Measurements from ENCODE around the gene CACNG5.

Gene CACNG5

GRCh38 chr17:66834919-66835454, at the start of gene CACNG5:
CACNG5 (plus strand) TSS chr17:66835117; CDS start chr17:66877333, 42,216 bp downstream.
- no peak for DNase-seq

- no peak for DNase-seq
Observed at GRCh38 chr17:66786107-66786506, 48.8 kb upstream of the CACNG5 start.

GRCh38 chr17:66787914-66788313, 47.0 kb upstream of the CACNG5 start:
- no peak for DNase-seq

GRCh38 chr17:66789093-66789492, 45.8 kb upstream of the CACNG5 start:
- no peak for DNase-seq

GRCh38 chr17:66789961-66790437, 44.9 kb upstream of the CACNG5 start:
- DNase-seq = no peak

- DNase-seq = no peak
Observed at GRCh38 chr17:66790501-66791061, 44.3 kb upstream of the CACNG5 start.

- no peak for DNase-seq
Observed at GRCh38 chr17:66791347-66791746, 43.6 kb upstream of the CACNG5 start.

- no peak for DNase-seq
Observed at GRCh38 chr17:66793814-66794213, 41.1 kb upstream of the CACNG5 start.

GRCh38 chr17:66795486-66795885, 39.4 kb upstream of the CACNG5 start:
- DNase-seq = no peak

- DNase-seq = no peak
Observed at GRCh38 chr17:66799849-66800537, 34.9 kb upstream of the CACNG5 start.

- no peak for DNase-seq
Observed at GRCh38 chr17:66803474-66803951, 31.4 kb upstream of the CACNG5 start.

- no peak for DNase-seq
Observed at GRCh38 chr17:66805567-66805966, 29.4 kb upstream of the CACNG5 start.

GRCh38 chr17:66807182-66807581, 27.7 kb upstream of the CACNG5 start:
- DNase-seq = no peak

GRCh38 chr17:66809408-66809807, 25.5 kb upstream of the CACNG5 start:
- no peak for DNase-seq

GRCh38 chr17:66810951-66811682, 23.8 kb upstream of the CACNG5 start:
- DNase-seq = no peak

- no peak for DNase-seq
Observed at GRCh38 chr17:66811683-66812054, 23.2 kb upstream of the CACNG5 start.

GRCh38 chr17:66812571-66812970, 22.3 kb upstream of the CACNG5 start:
- no peak for DNase-seq

GRCh38 chr17:66813296-66813695, 21.6 kb upstream of the CACNG5 start:
- no peak for DNase-seq

GRCh38 chr17:66814026-66814425, 20.9 kb upstream of the CACNG5 start:
- no peak for DNase-seq

- DNase-seq = no peak
Observed at GRCh38 chr17:66814570-66814969, 20.3 kb upstream of the CACNG5 start.

- no peak for DNase-seq
Observed at GRCh38 chr17:66817750-66818149, 17.2 kb upstream of the CACNG5 start.

- DNase-seq = no peak
Observed at GRCh38 chr17:66819466-66819865, 15.5 kb upstream of the CACNG5 start.

- DNase-seq = no peak
Observed at GRCh38 chr17:66822009-66822408, 12.9 kb upstream of the CACNG5 start.

- DNase-seq = no peak
Observed at GRCh38 chr17:66826856-66827255, 8.1 kb upstream of the CACNG5 start.
